ENCODE results near the gene NR1H2. TPM values are rescaled to one million over a fixed set of nuclear protein-coding genes. Genes with fewer than 3 reads are reported as not detected.
"Not testable (repeated sequence)": the region's sequence is repeated elsewhere in the genome, so short reads cannot be mapped to it uniquely, and the experiment has no call there.

Gene NR1H2
- total RNA-seq, 1 donor, result 59.7 TPM

DNA sequence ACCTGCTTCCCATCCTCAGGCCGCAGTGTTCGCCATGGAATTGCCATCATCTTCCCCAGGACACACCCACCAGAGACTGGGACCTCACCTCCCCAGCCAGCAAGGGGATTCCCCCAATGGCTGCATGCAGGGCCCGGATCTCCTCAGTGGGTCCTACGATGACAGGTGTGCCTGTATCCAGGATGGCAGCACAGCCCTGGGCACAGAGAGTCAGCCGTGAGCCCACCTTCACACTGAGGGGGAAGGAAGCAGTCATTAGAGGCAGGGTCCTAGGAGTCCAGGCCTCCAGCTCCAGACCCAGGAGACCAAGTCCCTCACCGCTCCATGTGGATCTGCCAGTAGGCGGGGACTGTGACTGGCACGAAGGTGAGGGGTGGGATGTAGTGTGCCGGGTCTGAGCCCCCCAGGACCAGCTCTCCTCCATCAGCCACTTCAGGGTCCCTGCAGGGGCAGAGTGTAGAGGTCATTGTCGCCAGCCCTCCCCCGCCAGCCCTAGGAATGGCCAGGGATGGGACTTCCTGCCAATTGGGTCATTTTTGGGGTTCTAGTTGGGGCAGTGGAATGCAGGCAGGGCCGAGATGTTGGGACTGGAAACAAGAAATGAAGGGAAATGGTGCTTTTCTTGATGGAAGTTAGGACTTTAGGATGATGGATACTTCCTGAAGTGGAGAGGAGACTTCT, 41.4 kb upstream of the NR1H2 start:
- no peak for DNase-seq (ENCODE audit: low read depth)
- TF ChIP-seq, protein P1, sequence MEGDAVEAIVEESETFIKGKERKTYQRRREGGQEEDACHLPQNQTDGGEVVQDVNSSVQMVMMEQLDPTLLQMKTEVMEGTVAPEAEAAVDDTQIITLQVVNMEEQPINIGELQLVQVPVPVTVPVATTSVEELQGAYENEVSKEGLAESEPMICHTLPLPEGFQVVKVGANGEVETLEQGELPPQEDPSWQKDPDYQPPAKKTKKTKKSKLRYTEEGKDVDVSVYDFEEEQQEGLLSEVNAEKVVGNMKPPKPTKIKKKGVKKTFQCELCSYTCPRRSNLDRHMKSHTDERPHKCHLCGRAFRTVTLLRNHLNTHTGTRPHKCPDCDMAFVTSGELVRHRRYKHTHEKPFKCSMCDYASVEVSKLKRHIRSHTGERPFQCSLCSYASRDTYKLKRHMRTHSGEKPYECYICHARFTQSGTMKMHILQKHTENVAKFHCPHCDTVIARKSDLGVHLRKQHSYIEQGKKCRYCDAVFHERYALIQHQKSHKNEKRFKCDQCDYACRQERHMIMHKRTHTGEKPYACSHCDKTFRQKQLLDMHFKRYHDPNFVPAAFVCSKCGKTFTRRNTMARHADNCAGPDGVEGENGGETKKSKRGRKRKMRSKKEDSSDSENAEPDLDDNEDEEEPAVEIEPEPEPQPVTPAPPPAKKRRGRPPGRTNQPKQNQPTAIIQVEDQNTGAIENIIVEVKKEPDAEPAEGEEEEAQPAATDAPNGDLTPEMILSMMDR (IDR thresholded peaks at IDR 0.05; ENCODE audit: insufficient read depth, low read length), result no peak
- no peak overlapping the region for H3K4me3 ChIP-seq (ENCODE audit: low read depth, low read length)

DNA sequence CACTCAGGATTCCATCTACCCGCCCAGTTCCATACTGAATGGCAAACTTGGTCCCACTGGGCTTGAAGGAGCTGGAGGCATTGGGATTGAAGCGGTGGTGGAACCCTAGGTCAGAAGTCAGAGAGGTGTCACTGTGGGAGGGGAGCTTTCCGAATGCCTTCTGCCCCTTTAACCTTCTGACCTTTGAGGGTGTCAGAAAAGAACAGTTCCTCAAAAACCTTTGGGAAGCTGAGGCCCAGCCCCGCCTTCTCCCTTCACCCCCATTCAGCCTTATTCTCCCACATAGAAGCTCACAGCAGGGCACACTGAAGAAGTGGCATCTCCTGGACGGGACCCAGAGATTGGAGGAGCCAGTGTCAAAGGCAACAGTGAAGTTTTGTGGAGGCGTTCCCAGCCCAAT, 39.2 kb upstream of the NR1H2 start:
- H3K4me3 ChIP-seq (ENCODE audit: low read depth, low read length); DNase-seq (ENCODE audit: low read depth): not testable (repeated sequence)

DNA sequence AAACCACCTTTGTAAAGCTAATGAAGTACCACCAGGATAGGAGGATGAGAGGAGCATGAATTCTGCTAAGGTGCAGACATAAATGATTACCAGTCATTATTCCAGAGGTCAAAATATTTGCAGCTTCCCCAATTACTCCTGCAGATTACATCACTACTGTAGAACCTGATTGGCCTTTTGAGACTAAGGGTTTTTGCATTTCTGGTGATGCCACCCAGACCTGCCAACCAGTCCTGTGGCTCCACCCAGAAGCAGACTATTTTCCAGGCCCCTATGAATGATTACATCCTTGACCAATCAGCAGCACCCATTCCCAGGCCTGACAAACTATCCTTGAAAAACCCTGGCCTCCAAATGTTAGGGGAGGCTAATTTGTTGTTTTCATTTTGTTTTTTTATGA, 35.9 kb upstream of the NR1H2 start:
- DNase-seq (ENCODE audit: low read depth), result no peak
- no peak overlapping the region for H3K4me3 ChIP-seq (ENCODE audit: low read depth, low read length)
- TF ChIP-seq, protein P1 (IDR thresholded peaks at IDR 0.05; ENCODE audit: insufficient read depth, low read length), result no peak

DNA sequence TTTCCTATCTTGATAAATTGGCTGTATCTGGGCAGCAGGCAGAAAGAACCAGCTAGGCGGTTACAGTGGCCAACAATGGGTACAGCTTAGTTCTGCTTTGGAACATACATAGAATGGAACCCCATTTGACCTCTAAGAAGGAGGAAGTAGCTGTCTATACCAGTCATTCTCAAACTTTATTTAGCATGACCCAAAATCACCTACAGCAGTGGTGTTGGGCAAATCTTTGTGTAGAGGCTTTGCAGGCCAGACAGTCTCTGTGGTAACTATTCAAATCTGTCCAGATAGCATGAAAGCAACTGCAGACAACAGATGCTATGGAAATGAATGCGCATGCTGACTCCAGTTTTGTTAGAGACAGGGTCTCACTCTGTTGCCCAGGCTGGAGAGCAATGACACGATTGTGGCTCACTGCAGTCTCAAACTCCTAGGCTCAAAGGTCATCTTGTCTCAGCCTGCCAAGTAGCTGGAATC, 35.1 kb upstream of the NR1H2 start:
- DNase-seq (ENCODE audit: low read depth), result no peak
- TF ChIP-seq, protein P1 (IDR thresholded peaks at IDR 0.05; ENCODE audit: insufficient read depth, low read length), result no peak
- no peak overlapping the region for H3K4me3 ChIP-seq (ENCODE audit: low read depth, low read length)

DNA sequence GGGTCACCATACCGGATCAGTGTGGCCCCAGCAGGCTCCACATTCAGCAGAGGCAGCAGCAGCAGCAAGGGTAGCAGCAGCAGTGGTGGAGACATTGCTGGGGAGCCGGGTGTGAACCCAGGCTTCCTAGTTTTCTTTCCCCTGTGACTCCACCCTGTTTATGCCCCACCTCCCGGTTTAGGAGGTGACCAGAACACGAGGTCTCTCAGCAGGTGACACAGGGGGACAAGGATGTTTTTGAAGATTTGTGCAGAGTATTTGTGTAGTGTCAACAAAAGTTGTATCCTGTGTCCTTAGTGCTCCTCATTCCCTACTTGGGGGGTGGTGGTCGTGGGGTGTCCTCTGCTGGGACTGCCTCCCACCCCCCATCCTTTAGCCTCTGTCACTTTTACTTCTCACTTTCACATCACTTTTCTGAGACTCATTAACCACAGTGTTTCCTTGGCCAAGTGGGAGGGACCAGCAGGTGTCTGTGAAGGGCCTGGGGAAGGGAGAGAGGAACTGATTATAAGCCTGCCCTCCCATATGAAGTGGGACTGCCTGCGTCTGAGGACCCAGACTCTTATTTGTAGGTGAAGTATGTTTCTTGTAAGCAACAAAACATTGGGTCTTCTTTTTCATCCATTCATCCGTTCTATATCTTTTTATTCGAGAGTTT, 31.5 kb upstream of the NR1H2 start:
- TF ChIP-seq, protein P1 (IDR thresholded peaks at IDR 0.05; ENCODE audit: insufficient read depth, low read length), result no peak
- H3K4me3 ChIP-seq (ENCODE audit: low read depth, low read length), result no peak overlapping the region
- DNase-seq (ENCODE audit: low read depth), result no peak

DNA sequence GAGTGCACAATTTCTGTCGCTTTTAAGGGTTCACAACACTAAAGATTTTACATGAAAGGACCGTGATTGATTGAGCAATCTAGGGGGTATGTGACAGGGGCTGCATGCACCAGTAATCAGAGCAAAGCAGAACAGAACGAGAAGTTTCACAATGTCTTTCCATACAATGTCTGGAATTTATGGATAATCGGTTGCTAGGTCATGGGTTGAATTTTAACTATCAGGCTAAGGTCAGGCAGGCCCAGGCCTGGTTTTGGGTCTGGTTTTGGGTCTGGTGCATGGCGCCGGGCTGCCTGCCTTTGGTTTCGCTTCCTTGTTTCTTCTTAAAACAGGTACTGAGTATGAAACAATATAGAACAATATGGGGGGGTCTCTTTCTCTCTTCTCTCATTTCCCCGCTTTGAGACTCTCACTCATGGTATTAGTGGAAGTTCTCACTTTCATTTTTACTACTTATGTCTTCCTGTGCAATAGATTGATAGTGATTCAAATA, 29.1 kb upstream of the NR1H2 start:
- DNase-seq (ENCODE audit: low read depth); H3K4me3 ChIP-seq (ENCODE audit: low read depth, low read length): not testable (repeated sequence)

DNA sequence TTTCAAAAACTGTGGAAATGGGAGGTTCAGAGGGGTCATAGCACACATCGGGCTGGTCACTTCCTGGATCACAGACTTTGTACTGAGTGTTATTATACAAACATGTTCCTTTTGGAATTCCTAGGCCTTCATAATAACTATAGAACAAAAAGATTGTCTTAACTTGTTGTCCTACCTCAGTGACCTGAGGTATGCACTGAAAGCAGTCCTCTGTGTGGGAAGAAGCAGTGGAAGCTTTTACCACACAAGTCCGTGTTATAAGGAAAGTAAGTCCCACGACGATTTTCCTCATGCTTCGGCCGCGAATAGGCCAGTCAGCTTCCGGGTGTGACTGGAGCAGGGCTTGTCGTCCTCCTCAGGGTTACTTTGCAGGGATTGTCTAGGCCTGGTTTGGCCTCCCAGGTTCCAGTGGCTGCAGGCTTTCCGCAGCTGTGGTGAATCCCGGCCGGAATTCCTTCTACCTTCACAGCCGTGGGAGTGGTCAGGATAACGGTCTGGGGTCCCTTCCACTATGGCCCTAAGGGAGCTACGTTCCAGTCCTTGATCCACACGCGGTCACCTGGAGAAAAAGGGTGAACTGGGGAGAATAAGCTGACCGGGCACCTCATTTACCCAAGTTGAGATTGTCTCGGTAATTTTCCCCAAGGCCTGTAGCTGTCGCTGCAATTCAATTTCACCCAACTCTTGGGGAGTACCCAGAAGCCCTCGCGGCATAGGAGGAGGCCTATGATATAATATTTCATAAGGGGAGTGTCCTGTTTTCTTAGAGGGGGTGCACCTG, 26.8 kb upstream of the NR1H2 start:
- TF ChIP-seq, protein P1 (IDR thresholded peaks at IDR 0.05; ENCODE audit: insufficient read depth, low read length), result no peak
- H3K4me3 ChIP-seq (ENCODE audit: low read depth, low read length), result no peak overlapping the region
- DNase-seq (ENCODE audit: low read depth), result no peak

Data from fibroblast of the aortic adventitia (primary cell).